ENCODE results near the gene ERG. TPM values are rescaled to one million over a fixed set of nuclear protein-coding genes. Genes with fewer than 3 reads are reported as not detected.

The ERG gene
- total and polyA plus RNA-seq, 3 donors from 2014 or later, result 3.7 to 8.0 (median 5.0) TPM

DNA sequence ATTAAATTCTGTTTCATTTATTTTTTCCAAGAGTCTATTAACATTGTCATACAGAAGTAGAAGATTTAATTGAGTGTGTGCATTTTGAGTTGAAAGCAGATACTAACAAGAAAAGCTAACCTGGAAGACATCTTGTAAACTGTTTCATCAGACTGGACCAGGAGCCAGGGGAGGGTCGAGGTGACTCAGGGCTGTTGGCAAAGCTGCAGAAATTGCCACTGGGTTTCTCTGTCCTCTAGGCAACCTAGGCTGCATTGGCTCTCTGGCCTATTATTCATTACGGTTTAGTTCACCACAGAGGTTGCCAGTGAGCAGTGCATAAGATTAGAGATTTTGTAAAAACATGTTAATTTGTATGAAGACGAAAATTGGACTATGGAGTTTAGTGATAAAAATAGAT lies 27.5 kb downstream of the ERG start:
- intact Hi-C loops (cut with DNase I; ENCODE audit: low total_unique reads), result no loop called here
- DNase-seq, result no peak

DNA sequence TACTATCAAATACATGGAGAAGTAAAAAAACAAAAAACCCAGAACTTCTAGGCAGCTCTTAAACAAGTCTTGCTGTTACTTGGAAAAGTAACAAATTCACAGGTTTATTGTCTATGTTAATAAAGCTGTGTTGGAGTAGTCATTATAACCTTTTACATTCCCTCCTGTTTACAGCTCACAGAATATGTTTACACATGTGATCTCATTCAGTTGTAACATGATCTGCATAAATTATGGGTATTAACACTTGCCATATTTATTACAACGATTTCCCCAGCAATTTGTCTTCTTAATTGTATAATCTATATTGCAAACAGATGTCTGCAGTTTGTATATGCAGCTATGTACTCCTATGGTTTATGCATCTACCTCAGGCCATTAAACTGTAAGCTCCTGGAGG lies 28.6 kb downstream of the ERG start:
- no peak overlapping the region for H3K4me3 ChIP-seq
- WGBS, 2 donors, result 30 to 48% methylated on average over 1 of the region's 1 CpG
- H3K9me3 ChIP-seq, result no peaks in the 10 kb centered on the region
- no peaks in the 10 kb centered on the region for H3K36me3 ChIP-seq (ENCODE audit: low read depth, missing control alignments)
- no peak for DNase-seq
- no peaks in the 10 kb centered on the region for H3K27me3 ChIP-seq
- TF ChIP-seq, protein P1, sequence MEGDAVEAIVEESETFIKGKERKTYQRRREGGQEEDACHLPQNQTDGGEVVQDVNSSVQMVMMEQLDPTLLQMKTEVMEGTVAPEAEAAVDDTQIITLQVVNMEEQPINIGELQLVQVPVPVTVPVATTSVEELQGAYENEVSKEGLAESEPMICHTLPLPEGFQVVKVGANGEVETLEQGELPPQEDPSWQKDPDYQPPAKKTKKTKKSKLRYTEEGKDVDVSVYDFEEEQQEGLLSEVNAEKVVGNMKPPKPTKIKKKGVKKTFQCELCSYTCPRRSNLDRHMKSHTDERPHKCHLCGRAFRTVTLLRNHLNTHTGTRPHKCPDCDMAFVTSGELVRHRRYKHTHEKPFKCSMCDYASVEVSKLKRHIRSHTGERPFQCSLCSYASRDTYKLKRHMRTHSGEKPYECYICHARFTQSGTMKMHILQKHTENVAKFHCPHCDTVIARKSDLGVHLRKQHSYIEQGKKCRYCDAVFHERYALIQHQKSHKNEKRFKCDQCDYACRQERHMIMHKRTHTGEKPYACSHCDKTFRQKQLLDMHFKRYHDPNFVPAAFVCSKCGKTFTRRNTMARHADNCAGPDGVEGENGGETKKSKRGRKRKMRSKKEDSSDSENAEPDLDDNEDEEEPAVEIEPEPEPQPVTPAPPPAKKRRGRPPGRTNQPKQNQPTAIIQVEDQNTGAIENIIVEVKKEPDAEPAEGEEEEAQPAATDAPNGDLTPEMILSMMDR (IDR thresholded peaks at IDR 0.05), result no peak
- TF ChIP-seq POLR2A (IDR thresholded peaks at IDR 0.05), result no peak
- no peak overlapping the region for H3K27ac ChIP-seq
- H3K4me1 ChIP-seq, result no peaks in the 10 kb centered on the region
- intact Hi-C loops (cut with DNase I; ENCODE audit: low total_unique reads), result no loop called here

More for the DNA sequence above, 27.5 kb downstream of the ERG start:
- 74 to 76% methylated on average over 3 of the region's 3 CpGs for WGBS, 2 donors
- Histone ChIP-seq H3K9me3 (no peaks in the 10 kb centered on the region), H3K36me3 (ENCODE audit: low read depth, missing control alignments) (no peaks in the 10 kb centered on the region), H3K27ac (no peak overlapping the region), H3K27me3 (no peaks in the 10 kb centered on the region), H3K4me1 (no peaks in the 10 kb centered on the region), H3K4me3 (no peak overlapping the region)
- no peak for TF ChIP-seq POLR2A (IDR thresholded peaks at IDR 0.05)
- TF ChIP-seq, protein P1 (IDR thresholded peaks at IDR 0.05), result no peak

DNA sequence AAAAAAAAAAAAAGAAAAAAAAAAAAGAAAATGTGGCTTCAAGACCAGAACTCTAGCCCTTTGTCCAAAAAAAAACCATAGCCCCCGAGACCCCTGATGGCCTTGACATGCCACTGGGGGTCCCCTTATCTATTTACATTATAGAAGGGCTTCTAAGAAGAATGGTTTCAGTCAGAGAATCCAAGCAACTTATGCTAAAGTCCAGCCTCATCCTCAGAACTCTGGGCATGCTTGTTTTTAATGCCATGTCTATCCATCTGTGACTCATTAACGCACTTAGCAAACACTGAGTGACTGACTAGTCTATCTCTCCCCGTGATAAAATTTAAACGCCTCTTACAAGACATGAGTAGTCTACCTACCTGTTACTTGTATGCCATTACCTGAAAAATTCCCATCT lies 29.3 kb downstream of the ERG start:
- no peaks in the 10 kb centered on the region for H3K9me3 ChIP-seq
- no peak for DNase-seq
- TF ChIP-seq POLR2A (IDR thresholded peaks at IDR 0.05), result no peak
- TF ChIP-seq, protein P1 (IDR thresholded peaks at IDR 0.05), result no peak
- no peak overlapping the region for H3K27ac ChIP-seq
- H3K4me3 ChIP-seq, result no peak overlapping the region
- intact Hi-C loops (cut with DNase I; ENCODE audit: low total_unique reads), result no loop called here
- H3K4me1 ChIP-seq, result no peaks in the 10 kb centered on the region
- 80 to 88% methylated on average over 4 of the region's 4 CpGs for WGBS, 2 donors
- no peaks in the 10 kb centered on the region for H3K27me3 ChIP-seq
- H3K36me3 ChIP-seq (ENCODE audit: low read depth, missing control alignments), result no peaks in the 10 kb centered on the region

DNA sequence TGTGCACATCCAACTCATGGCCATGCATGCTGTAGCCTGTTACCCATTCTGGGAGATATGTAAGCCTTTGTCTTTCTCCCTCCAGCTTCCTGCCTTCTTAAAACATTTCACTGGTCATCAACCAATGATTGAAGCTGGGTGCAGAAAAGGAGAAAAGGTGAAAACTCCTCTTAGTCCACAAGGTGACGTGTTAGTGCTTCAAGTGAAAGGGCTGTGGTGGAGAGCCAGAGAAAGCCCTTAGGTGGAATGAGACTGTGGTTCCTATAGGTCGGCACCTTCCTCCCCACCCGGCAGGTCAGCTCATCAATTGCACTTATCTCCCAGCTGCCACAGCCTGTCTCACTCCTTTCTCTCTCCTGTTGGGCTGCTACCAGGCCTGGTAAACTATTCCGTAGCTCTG lies 30.4 kb downstream of the ERG start:
- Histone ChIP-seq H3K27ac (no peak overlapping the region), H3K27me3 (no peaks in the 10 kb centered on the region), H3K4me3 (no peak overlapping the region), H3K36me3 (ENCODE audit: low read depth, missing control alignments) (no peaks in the 10 kb centered on the region), H3K4me1 (no peaks in the 10 kb centered on the region), H3K9me3 (no peaks in the 10 kb centered on the region)
- intact Hi-C loops (cut with DNase I; ENCODE audit: low total_unique reads), result no loop called here
- WGBS, 2 donors, result 71 to 73% methylated on average over 4 of the region's 4 CpGs
- TF ChIP-seq, protein P1 (IDR thresholded peaks at IDR 0.05), result no peak
- no peak for TF ChIP-seq POLR2A (IDR thresholded peaks at IDR 0.05)
- DNase-seq, result no peak

DNA sequence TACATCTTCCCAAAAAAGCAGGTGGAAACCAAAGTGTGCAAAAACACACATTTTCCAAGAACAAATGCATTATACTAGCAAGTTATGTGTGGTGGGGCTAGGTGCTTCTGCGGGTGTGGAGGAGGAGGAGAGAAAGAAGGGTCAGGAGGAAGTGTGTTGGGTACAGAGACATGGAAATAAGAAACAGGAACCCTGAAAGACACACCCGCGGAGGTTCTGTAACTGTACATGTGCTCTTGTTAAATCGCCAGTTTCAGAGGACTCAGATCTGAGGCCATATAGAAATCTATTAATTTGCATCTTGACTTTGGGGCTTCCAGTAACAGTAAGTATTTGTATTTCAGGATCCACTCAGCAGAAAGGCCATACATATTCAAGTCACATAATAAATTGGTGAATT lies 30.9 kb downstream of the ERG start:
- Histone ChIP-seq H3K36me3 (ENCODE audit: low read depth, missing control alignments) (no peaks in the 10 kb centered on the region), H3K4me3 (no peak overlapping the region), H3K27me3 (no peaks in the 10 kb centered on the region), H3K9me3 (no peaks in the 10 kb centered on the region), H3K27ac (no peak overlapping the region), H3K4me1 (no peaks in the 10 kb centered on the region)
- DNase-seq, result no peak
- TF ChIP-seq, protein P1 (IDR thresholded peaks at IDR 0.05), result no peak
- TF ChIP-seq POLR2A (IDR thresholded peaks at IDR 0.05), result no peak
- 85 to 91% methylated on average over 4 of the region's 4 CpGs for WGBS, 2 donors
- intact Hi-C loops (cut with DNase I; ENCODE audit: low total_unique reads), result no loop called here

Measured in testis (tissue), 3 donors.